Measurements from ENCODE around the gene RRP8. TPM values are rescaled to one million over a fixed set of nuclear protein-coding genes. Genes with fewer than 3 reads are reported as not detected.

RRP8 gene
- total and polyA plus RNA-seq, 10 of the 15 experiments (the other 5 are each of a cell fraction or from before 2014, with no cell fraction given) = 4.7 to 51.2 (median 23.9) TPM

DNA sequence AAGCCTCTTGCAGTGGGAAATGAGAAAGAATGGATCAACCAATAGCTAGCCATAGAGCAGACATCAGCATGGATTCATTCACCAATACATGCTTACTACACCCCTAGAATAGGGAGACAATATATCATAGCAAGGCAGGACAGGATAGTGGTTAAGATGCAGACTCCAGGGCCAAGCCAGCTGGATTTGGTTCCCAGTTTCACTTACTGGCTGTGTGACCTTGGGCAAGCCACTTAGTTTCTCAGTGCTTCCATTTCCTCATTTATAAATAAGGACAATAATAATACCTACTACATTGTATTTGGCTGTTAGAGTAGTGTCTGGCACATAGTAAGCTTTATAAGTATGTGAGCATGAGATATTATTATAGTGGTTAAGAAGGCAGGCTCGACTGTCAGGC is 45.1 kb upstream of the RRP8 start:
- in situ Hi-C loops (cut with MboI) (no loop called here), intact Hi-C loops (cut with micrococcal nuclease; ENCODE audit: unreplicated experiment) (no loop called here)
- 36% methylated on average over 1 of the region's 1 CpG for whole genome bisulfite sequencing (ENCODE audit: insufficient coverage, insufficient replicate concordance, low lambda C conversion rate, missing lambda C conversion rate)
- no TSS peak for BruUV-seq (replicated peaks)
- H3K4me1 ChIP-seq (ENCODE audit: control insufficient read depth, insufficient read depth, low read length) = peaks cover 21% of the 10 kb centered on the region
- DNase-seq (ENCODE audit: low read depth, low spot score) (no peak), FAIRE-seq (no peak), ATAC-seq (no peak)
- no peaks in the 10 kb centered on the region; a peak in 1 of 4 replicates for H3K27me3 ChIP-seq (replicated peaks in 1 of 2; ENCODE audit: control insufficient read depth in 2 of 2, insufficient read depth in 2 of 2, low read length in 1 of 2)
- POLR2A ChIA-PET = interaction anchor here (0.5 to 1.5 kb wide), 2 partner anchors 29 to 30 kb away, joined by 5 to 6 read pairs; partner anchors contain the start of gene TPP1
- no peak overlapping the region for H3K27ac ChIP-seq (ENCODE audit: control insufficient read depth, insufficient read depth)
- no peaks in the 10 kb centered on the region for H3K36me3 ChIP-seq (ENCODE audit: control insufficient read depth in 2 of 2, insufficient read depth in 2 of 2, low read length in 1 of 2)
- no peak overlapping the region for H3K4me3 ChIP-seq
- no peaks in the 10 kb centered on the region for H3K79me2 ChIP-seq (ENCODE audit: control insufficient read depth, insufficient read depth, low read length)
- no peak for TF ChIP-seq MYB (IDR thresholded peaks at IDR 0.05; ENCODE audit: borderline replicate concordance, low read depth, low read length)
- TF ChIP-seq SPI1 (IDR thresholded peaks at IDR 0.05; ENCODE audit: borderline replicate concordance, insufficient read depth, low read depth, low read length) = 0 out of 2 replicates have a peak, but pooled peaks have one; percentile 31
- H3K4me2 ChIP-seq (ENCODE audit: control insufficient read depth, insufficient read depth) = no peak overlapping the region
- RAD21 ChIA-PET (ENCODE audit: unreplicated experiment) = interaction anchor here (1.0 kb wide), 1 partner anchor 35 kb away, joined by 3 read pairs; the partner anchor contains the start of gene MRPL17
- CTCF ChIA-PET = interaction anchor here (1.5 to 4.7 kb wide), 3 partner anchors 10 to 44 kb away, joined by 6 to 22 read pairs (median 9); no protein-coding TSS in a partner anchor
- no peaks in the 10 kb centered on the region for H3K9me3 ChIP-seq (replicated peaks; ENCODE audit: control insufficient read depth, insufficient read depth, low read length)
- no peaks in the 10 kb centered on the region for H4K20me1 ChIP-seq (ENCODE audit: control insufficient read depth, insufficient read depth)
- no peak overlapping the region for H3K9ac ChIP-seq (ENCODE audit: control insufficient read depth, insufficient read depth, low read length)
- H2AFZ ChIP-seq (ENCODE audit: control insufficient read depth, low read depth, low read length) = no peak overlapping the region
- SMC1A ChIA-PET (ENCODE audit: uncharacterized antibody, unreplicated experiment) = interaction anchor here (1.1 to 3.4 kb wide), 5 partner anchors 12 to 30 kb away, joined by 3 to 14 read pairs (median 4); partner anchors contain the start of gene TPP1

DNA sequence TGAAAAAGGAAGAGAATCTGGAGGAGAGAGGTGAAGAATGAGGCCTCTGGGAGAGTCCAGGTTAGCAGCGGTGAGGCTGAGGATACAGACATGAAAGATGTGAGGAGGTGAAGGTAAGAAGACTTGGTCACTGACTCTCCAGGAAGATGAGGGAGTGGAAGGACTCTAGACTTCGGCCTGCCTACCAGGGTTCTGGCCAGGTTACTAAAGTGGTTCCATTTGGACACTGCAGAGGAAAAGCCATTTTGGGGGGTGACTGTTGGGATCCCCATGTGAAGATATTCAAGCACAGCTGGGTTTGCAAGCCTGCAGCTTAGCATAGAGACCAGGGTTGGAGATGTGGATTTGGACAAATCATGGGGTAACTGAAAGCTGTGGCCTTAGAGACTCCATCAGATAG is 44.4 kb upstream of the RRP8 start:
- no peaks in the 10 kb centered on the region for H3K9me3 ChIP-seq (replicated peaks; ENCODE audit: control insufficient read depth, insufficient read depth, low read length)
- no peaks in the 10 kb centered on the region for H3K79me2 ChIP-seq (ENCODE audit: control insufficient read depth, insufficient read depth, low read length)
- DNase-seq (ENCODE audit: low read depth, low spot score) = no peak
- 100% methylated on average over 2 of the region's 2 CpGs for WGBS (ENCODE audit: insufficient coverage, insufficient replicate concordance, low lambda C conversion rate, missing lambda C conversion rate)
- ChIA-PET POLR2A (interaction anchor here (1.3 to 2.5 kb wide), 3 partner anchors 29 to 35 kb away, joined by 3 to 10 read pairs (median 3); partner anchors contain the start of gene TAF10), CTCF (interaction anchor here (0.9 to 4.7 kb wide), 5 partner anchors 10 to 57 kb away, joined by 3 to 22 read pairs (median 6); no protein-coding TSS in a partner anchor), SMC1A (ENCODE audit: uncharacterized antibody, unreplicated experiment) (interaction anchor here (1.1 to 3.4 kb wide), 6 partner anchors 13 to 98 kb away, joined by 4 to 14 read pairs (median 6); partner anchors contain the start of genes MRPL17 and TPP1), RAD21 (ENCODE audit: unreplicated experiment) (interaction anchor here (0.7 to 1.1 kb wide), 3 partner anchors 13 to 36 kb away, joined by 3 to 4 read pairs (median 3); partner anchors contain the start of gene MRPL17)
- BruUV-seq (replicated peaks) = no TSS peak
- no peak for FAIRE-seq
- ATAC-seq = no peak
- no peak overlapping the region for H3K4me3 ChIP-seq
- intact Hi-C loops (cut with micrococcal nuclease; ENCODE audit: unreplicated experiment) = no loop called here
- H4K20me1 ChIP-seq (ENCODE audit: control insufficient read depth, insufficient read depth) = no peaks in the 10 kb centered on the region
- no peaks in the 10 kb centered on the region for H3K27me3 ChIP-seq (replicated peaks in 1 of 2; ENCODE audit: control insufficient read depth in 2 of 2, insufficient read depth in 2 of 2, low read length in 1 of 2)
- in situ Hi-C loops (cut with MboI) = no loop called here
- peaks cover 21% of the 10 kb centered on the region for H3K4me1 ChIP-seq (ENCODE audit: control insufficient read depth, insufficient read depth, low read length)
- H3K36me3 ChIP-seq (ENCODE audit: control insufficient read depth in 2 of 2, insufficient read depth in 2 of 2, low read length in 1 of 2) = no peaks in the 10 kb centered on the region
- no peak overlapping the region for H3K4me2 ChIP-seq (ENCODE audit: control insufficient read depth, insufficient read depth)
- no peak overlapping the region for H3K9ac ChIP-seq (ENCODE audit: control insufficient read depth, insufficient read depth, low read length)
- H3K27ac ChIP-seq (ENCODE audit: control insufficient read depth, insufficient read depth) = no peak overlapping the region
- H2AFZ ChIP-seq (ENCODE audit: control insufficient read depth, low read depth, low read length) = no peak overlapping the region
- TF ChIP-seq, protein P1, sequence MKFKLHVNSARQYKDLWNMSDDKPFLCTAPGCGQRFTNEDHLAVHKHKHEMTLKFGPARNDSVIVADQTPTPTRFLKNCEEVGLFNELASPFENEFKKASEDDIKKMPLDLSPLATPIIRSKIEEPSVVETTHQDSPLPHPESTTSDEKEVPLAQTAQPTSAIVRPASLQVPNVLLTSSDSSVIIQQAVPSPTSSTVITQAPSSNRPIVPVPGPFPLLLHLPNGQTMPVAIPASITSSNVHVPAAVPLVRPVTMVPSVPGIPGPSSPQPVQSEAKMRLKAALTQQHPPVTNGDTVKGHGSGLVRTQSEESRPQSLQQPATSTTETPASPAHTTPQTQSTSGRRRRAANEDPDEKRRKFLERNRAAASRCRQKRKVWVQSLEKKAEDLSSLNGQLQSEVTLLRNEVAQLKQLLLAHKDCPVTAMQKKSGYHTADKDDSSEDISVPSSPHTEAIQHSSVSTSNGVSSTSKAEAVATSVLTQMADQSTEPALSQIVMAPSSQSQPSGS (IDR thresholded peaks at IDR 0.05; ENCODE audit: low read length) = no peak
- TF ChIP-seq ASH2L (IDR thresholded peaks at IDR 0.05; ENCODE audit: borderline replicate concordance, low read depth) (no peak), RAD51 (IDR thresholded peaks at IDR 0.05) (no peak), DPF2 (IDR thresholded peaks at IDR 0.05) (no peak), ZSCAN29 (IDR thresholded peaks at IDR 0.05) (no peak), NR2F1 (conservative IDR thresholded peaks at IDR 0.05) (no peak)
- TF ChIP-seq, protein P2, sequence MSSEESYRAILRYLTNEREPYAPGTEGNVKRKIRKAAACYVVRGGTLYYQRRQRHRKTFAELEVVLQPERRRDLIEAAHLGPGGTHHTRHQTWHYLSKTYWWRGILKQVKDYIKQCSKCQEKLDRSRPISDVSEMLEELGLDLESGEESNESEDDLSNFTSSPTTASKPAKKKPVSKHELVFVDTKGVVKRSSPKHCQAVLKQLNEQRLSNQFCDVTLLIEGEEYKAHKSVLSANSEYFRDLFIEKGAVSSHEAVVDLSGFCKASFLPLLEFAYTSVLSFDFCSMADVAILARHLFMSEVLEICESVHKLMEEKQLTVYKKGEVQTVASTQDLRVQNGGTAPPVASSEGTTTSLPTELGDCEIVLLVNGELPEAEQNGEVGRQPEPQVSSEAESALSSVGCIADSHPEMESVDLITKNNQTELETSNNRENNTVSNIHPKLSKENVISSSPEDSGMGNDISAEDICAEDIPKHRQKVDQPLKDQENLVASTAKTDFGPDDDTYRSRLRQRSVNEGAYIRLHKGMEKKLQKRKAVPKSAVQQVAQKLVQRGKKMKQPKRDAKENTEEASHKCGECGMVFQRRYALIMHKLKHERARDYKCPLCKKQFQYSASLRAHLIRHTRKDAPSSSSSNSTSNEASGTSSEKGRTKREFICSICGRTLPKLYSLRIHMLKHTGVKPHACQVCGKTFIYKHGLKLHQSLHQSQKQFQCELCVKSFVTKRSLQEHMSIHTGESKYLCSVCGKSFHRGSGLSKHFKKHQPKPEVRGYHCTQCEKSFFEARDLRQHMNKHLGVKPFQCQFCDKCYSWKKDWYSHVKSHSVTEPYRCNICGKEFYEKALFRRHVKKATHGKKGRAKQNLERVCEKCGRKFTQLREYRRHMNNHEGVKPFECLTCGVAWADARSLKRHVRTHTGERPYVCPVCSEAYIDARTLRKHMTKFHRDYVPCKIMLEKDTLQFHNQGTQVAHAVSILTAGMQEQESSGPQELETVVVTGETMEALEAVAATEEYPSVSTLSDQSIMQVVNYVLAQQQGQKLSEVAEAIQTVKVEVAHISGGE (CRISPR knock-in tag; IDR thresholded peaks at IDR 0.05) = no peak
- TF ChIP-seq, protein P3, sequence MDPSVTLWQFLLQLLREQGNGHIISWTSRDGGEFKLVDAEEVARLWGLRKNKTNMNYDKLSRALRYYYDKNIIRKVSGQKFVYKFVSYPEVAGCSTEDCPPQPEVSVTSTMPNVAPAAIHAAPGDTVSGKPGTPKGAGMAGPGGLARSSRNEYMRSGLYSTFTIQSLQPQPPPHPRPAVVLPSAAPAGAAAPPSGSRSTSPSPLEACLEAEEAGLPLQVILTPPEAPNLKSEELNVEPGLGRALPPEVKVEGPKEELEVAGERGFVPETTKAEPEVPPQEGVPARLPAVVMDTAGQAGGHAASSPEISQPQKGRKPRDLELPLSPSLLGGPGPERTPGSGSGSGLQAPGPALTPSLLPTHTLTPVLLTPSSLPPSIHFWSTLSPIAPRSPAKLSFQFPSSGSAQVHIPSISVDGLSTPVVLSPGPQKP (IDR thresholded peaks at IDR 0.05; ENCODE audit: low read depth, low read length) = no peak

Data from GM12878 (cell line).